GM18499 (cell line): ENCODE results near the gene ISG15.
"Not testable (repeated sequence)": the region's sequence is repeated elsewhere in the genome, so short reads cannot be mapped to it uniquely, and the experiment has no call there.

ENCODE experiments used
- ATAC-seq: cut with Tn5 transposase; IDR thresholded peaks from one replicate; pipeline ENCODE4 v1.9.1; 2021; ENCODE audit warnings: moderate number of reproducible peaks; ENCODE audit not compliant: insufficient read depth, unreplicated experiment

ISG15 gene

DNA sequence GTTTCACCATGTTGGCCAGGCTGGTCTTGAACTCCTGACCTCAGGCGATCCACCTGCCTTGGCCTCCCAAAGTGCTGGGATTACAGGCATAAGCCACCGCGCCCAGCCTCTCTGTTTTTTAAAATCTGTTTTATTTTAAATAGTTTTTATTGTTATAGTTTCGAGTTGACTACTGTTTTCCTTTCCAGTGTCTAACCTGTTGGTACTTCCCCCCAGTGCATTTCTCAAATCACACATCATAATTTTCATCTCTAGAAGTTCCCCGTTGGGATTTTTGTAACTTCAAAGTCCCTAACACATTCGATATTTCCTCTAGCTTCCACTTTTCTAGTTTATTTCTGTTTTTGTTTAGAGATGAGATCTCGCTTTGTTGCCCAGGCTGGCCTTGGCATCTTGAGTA, 20.9 kb upstream of the ISG15 start:
- no peak for ATAC-seq

DNA sequence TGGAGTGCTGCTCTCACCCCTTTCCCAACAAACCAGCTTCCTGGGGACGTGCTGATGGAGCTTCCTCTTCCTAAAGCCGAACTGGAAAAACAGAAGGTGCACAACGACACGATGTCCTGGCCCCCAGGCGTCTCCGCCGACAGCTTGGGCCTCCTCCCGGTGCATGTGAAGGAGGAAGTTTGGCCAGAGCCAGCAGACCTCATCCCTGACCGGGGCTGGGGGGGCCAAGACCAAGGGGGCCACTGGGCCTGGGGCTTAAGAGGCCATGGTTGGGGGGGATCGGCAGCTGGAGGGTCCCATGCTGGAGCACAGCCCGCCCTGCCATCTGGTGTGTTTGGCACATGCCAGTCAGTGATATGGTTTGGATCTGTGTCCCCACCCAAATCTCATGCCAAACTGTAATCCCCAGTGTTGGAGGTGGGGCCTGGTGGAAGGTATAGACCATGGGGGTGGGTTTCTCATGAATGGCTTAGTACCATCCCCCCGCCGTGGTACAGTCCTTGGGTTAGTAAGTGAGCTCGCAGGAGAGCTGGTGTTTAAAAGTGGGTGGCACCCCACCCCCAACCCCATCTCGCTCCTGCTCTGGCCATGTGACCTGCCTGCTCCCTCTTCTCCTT, 19.8 kb upstream of the ISG15 start:
- ATAC-seq, result no peak

DNA sequence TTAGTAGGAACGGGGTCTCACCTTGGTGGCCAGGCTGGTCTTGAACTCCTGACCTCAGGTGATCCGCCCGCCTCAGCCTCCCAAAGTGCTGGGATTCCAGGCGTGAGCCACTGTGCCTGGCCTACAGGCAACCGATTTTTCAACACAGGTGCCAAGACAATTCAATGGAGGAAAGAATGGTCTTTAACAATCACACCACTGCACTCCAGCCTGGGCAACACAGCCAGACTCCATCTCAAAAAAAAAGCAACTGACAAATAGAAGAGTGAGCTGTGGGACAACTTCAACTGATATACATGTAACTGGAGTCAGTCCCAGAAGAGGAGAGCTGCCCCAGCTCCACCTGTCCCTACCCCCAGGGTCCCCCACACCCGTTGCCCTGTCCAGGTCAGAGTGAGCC, 18.8 kb upstream of the ISG15 start:
- ATAC-seq, result not testable (repeated sequence)

DNA sequence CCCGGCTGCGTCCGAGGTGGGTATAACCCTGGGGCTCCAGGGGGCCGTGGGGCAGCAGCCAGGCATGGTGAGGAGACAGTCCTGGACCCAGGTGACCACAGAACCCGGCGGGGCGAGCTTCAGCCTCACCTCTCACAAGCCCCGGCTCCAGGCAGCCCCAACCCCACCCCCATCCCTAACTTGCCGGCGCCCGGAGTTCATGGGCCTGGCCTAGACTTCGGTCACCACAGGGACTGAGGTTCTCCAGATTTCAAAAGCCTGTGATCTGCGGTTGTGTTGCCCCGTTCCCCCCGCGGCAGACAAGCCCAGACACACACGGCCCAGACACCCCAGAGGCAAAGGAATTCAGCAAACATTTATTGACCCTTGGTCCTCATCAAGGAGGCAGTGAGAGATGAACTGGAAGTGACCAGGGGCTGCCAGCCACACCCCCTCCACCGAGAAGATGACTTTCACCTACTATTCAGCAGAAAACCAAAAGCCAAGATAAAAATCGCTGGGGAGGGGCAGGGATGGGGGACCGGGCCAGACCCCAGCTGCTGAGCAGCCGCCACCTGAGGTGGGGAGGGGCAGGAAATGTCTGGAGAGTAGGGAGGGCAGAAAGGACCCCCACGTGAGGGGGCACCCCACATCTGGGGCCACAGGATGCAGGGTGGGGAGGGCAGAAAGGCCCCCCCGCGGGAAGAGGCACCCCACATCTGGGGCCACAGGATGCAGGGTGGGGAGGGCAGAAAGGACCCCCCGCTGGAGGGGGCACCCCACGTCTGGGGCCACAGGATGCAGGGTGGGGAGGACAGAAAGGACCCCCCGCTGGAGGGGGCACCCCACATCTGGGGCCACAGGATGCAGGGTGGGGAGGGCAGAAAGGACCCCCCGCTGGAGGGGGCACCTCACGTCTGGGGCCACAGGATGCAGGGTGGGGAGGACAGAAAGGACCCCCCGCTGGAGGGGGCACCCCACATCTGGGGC, 17.3 kb upstream of the ISG15 start:
- ATAC-seq, result no peak

DNA sequence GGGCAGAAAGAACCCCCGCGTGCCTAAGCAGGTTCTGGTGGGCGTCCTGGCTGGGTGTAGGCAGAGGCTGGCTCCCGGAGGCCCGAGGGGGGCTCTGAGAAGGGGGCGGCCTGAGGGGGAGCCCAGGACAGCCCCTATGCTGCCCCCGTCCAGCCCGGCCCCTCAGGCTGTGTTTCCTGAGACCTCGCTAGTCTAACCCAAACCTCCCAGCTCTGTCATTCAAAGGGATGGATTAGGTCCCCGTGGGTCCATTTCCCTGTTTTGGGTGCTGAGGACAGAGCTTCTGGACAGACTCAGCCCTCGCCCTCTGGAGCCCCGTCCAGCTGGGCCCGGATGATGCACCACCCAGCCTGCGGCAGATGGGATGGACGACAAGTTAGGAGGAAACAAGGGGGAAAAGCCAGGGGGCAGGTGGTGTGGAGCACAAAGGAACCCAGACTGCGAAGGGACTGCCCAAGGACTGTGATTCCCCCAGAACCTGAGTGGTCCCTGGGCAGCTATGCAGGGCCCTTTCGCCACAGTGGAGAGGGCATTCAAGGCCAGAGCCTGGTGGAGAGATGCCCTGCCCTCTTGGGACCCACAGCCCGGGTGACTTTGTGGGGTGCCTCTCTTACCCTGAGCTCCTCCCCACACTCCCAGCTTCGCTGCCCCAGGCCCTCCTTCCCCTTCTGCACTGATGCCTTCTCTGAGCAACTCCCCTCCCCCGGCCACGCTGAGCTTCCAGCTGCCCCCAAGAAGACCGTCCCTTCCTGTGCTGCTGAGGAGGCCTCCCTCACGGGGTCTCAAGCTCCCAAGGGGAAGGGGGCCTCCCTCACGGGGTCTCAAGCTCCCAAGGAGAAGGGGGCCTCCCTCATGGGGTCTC, 16.2 kb upstream of the ISG15 start:
- ATAC-seq, result no peak

DNA sequence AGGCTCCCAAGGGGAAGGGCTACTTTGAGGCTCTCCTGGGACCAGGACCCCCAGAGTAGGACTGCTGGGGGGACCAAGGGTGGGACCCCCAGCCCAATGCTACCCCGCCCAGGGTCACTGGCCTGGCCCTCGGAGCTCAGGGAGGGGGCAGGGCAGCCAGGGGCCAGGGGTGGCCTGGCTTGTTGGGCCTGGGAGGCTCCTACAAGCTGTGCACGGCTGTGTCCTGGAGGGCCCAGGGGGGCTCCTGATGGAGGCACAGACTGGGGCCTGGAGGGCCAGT, 15.6 kb upstream of the ISG15 start:
- no peak for ATAC-seq

DNA sequence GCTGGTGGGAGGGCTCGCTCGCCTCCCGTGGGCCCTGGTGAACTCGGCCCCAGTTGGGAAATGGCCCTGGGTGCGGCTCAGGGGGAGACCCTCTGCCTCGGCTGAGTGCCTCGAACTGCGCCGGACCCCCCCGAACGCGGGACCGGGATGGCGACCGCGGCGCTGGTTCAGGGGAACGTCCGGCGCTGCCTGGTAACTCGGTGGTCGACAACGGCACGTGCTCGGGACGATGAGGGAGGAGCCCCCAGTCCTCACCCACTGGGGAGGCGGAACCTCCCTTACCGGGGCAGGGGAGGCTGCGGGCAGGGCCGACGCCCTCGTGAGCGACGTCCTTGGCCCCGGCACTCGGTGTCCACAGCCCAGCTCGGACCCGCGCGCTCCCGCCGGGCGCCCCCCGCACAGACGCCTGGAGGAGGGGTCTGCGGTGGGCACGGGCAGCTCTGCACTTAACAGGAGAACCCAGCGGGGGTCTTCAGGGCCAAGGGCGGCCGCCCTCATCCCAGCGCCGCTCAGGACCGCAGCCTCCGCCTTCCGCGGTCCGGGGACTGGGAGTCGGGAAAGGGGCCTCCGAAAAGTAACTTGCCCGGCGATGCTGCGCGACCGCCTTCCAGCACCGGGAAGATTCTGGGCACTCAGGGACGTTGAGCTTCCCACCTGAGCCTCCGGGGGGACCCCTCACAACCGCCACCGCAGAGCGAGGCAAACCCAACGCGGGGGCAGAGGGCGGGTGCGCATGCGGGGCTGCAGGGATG, 15.1 kb upstream of the ISG15 start:
- ATAC-seq, result no peak

DNA sequence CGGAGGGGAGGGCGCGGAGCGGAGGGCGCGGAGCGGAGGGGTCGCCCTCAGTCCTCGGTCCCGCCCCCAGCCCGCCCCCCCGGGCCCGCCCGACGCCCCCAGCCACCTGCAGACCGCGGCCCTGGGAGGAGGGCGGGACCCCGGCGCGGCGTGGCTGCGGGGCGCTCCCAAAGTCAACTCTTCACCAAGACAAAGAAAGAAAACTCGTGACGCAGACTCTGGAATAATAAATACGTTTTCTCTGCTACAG, 14.6 kb upstream of the ISG15 start:
- no peak for ATAC-seq

DNA sequence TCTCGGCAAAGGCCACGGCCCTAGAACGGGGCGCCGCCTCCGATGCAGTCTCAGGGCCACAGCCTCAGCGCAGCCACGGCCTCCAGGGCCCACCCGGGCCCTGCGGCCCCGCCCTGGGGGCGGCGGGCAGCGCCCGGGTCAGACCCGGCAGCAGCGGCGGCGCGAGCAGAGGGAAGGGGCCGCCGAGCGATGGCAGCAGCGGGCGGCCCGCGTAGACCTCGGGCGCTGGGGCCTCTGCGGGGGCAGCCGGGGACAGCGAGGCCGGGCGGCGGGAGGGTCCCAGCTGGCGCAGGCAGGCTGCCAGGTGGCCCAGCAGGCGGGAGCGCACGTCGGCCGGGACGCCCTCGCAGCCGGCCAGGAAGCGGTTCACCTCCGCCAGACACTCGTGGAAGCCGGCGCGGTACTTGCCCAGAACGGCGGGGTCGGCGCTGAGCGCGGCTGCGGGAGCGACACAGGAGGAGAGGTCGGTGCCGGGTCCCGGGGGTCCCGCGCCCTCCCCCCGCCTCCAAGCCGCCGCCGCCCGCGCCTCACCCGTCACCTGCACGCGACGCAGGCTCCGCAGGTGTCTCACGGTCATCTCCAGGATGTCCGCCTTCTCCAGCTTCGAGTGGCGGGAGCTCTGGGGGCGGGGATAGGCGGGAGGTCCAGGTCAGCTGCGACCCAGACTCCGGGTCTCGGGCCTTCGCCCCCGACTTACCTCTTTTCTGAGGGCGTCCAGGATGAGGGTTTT, 14.1 kb upstream of the ISG15 start:
- no peak for ATAC-seq

DNA sequence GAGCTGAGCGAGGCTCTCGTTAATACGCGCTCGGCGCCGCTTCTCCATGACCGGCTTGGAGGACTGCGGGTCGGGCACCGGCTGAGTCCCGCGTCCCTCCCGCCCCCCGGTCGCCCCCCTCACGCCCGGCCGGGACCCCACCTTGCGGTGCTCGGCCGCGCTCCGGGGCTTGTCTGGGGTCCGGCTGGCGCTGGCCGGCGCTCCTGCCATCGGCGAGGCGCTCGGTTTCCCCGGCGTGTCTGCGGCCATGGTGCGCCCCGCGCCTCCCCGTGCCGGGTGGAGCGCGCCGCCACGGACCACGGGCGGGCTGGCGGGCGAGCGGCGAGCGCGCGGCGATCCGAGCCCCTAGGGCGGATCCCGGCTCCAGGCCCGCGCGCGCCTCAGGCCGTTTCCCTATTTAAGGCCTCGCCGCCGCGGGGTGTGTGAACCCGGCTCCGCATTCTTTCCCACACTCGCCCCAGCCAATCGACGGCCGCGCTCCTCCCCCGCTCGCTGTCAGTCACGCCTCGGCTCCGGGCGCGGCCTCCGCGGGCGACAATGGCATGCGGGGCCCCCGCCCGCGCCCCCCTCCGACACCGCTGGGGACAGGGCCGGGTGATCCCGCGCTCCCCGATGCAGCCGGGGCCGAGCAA, 13.5 kb upstream of the ISG15 start, which contains the start of gene HES4:
Gene HES4, minus strand, starts transcription at position 373 of the 632 bp plus-strand sequence. Its CDS starts 124 bp downstream, at position 249.
- ATAC-seq, result no peak

DNA sequence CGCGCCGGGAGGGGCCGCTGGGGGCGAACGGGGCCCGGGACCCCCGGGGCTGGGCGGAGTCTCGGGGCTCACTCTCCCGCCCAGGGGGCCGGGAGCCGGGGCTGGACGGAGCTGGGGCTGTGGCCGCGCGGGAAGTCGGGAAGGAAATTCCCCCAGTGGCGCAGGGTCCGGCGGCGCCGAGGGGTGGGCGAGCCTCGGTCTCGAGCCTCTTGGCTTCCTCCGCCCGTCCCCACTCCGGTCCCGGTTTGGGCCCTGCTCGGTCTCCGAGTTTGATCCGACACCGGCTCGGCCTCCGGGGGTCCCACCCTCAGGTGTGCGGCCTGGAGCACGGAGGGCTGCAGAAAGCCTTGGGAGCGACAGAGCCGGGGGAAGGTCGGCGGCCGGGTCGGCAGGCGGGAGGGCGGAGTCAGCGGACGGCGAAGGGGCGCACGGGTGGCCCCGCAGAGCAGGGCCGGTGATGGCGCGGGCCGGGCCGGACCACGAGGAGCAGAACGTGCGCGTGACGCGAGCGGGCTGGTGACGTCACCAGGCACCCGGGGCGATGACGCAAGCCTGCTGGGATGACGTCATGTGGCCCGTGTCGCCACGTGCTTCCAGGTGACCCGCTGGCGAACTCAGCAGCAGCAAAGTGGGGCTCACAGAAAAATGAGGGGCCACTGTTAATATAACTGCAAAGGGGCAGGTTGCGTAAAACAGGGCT, 12.8 kb upstream of the ISG15 start:
- ATAC-seq, result no peak

DNA sequence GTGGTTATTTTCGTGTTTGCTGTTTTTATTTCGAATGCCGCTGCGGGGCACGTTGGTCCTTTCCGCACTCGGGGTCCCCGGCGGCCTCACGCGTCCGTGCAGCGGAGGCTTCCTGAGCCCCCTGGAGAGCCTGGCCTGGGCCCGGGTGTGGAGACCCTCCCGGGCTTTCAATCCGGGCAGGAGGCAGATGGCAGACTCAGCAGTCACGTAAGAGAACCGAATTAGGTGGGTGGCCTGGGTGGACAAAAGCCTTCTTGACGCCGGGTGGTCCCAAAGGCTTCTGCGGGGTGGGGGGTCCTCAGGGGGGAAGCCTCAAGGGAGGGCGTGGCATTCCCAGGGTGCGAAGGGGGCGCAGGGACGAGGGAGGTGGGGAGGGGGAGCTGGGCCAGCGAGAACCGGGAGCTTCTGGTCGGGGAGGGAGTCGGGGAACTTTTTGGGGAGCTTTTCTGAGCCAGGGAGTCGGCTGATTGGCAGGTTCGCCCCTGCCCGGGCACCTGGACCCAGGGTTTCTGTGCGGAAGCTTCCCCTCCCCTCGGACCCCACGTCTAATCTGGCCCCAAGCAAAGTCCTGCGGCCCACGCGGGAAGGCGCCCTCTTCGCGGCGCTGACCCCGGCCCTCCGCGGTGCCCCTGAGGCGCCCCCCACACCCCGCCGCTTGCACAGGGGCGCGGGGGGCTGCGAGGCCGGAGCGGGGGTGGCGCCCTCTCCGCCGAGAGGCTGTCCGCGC, 12.1 kb upstream of the ISG15 start:
- ATAC-seq, result no peak

DNA sequence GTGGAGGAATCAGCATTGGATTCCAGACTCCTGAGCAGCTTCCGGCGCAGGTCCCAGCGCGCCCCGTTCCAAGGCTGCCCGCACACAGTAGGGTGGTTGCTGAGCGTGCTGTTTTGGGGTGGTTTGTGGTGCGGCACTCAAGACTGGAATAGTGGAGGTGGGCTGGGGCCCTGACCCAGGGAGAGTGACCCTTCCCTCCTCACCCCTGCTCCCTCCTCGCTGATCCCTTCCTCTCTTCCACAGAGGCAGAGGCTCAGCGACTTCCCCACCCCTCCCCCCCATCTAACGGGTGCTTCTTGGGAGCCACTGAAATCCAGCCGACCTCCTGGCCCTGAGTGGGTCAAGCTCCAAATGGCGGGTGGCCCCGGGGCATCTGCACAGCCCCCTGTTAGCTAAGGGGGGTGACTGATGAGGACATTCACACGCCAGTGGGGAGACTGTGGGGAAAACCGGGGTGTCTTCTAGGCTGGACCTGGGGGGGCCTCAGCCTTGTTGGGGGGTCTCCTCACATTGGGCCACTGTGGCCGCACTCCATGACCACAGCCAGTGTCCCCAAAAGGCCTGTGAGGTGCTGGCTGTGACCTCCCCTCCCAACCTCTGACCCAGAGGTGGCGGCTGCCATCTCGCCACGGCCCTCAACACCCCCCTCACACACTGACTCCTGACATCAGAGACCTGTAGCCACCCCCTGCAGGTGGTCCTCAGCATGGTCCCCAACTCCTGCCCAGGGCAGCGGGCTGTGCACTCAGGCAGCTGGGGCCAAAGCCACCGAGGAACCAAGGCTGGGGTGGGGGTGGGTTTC, 9.5 kb upstream of the ISG15 start:
- ATAC-seq, result no peak

DNA sequence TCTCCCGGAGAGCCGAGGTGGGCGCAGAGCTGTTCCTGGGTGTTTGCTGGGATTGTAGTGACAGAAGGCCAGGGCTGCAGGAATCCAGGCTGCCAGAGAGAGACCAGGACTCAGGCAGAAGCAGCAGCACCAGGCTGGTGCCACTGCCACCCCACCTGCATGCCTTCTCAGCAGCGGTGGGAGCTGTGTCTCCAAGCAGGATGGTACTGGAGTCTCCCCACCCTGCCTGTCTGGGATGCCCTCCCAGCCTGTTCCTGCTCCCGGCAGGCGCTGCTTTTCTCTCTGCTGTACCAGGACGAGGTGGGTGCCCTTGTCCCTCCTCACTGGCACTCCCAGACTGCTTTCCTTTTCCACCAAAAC, 8.9 kb upstream of the ISG15 start:
- ATAC-seq, result no peak

DNA sequence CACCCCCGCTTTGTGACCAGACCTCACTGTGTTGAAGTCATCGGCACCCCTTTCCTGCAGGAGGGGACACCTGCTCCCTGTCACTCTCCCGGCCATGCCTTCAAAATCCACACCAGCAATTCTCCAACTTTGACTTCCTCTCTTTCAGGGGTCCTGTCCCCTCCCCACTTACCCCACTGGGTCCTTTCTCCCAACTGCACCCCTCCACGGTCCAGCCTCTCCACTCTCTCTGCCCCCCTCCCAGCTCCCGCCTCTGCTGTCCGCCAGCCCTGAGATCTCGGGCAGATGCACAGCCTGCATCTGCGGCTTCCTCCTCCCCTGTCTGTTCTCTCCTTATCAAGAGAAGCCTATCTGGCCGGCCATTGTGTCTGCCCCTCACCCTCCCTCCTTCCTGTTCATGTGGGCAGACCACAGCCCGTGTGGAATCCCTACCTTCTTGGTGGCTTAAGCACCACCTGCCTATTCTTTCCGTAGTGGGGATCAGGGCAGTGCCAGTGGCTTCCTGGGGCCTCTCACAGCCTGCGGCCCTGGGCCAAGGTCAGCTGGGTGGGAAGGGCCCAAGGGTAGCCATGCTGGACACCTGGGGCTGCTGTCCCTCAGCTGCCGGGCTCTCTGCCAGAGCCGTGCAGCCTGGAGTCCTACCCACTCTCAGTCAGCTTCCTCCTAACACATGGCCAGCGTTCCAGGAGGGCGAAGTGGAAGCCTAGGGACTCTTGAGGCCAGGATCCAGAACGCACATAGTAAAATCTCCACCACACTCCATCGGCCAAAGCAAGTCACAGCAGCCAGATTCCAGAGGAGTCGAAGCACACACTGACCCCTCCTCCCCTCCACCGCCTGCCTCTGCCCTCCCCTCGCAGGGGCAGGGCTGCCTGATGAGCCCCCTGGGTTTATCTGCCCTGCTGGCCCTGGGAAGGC, 8.3 kb upstream of the ISG15 start:
- ATAC-seq, result no peak

DNA sequence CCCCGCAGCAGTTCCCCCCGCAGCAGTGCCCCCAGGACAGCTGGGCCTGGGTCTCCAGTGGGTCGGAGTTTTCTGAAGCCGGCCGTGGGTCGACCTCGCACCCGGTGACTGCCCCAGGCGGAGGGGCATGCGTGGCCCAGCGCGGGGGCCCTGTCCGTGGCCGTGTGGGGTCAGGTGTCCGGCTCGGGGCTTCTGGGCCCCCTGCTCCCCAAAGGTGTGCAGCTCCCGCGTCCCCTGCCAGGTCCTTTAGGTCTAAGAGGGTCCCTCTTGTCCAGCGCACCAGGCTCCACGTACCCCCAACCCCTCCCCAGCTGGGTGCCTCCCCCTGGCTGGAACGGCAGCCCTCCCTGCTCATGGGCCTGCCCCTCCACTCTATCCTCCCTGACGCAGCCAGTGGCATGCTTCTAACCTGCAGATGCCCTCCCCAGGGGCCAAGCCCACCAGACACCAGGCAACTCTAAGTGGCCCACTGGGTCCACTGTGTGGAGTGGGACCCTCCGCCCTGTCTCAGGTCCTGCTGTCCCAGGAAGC, 7.5 kb upstream of the ISG15 start:
- no peak for ATAC-seq
